Measurements from ENCODE around the gene MEGF6. TPM values are rescaled to one million over a fixed set of nuclear protein-coding genes. Genes with fewer than 3 reads are reported as not detected.

Gene MEGF6
- total RNA-seq, 2 donors from 2014 or later = 63.1 to 63.8 TPM

- no peak for DNase-seq
- no peaks in the 10 kb centered on the region for H3K9me3 ChIP-seq (ENCODE audit: control insufficient read depth, low read length, poor library complexity, severe bottlenecking)
- no peak overlapping the region for H3K4me3 Mint-ChIP-seq
- H3K27me3 Mint-ChIP-seq = no peaks in the 10 kb centered on the region
- no peak for ATAC-seq
- H3K36me3 Mint-ChIP-seq (ENCODE audit: low read depth) = no peaks in the 10 kb centered on the region
- H3K27ac Mint-ChIP-seq = no peak overlapping the region
- H3K4me1 Mint-ChIP-seq = peaks cover 7% of the 10 kb centered on the region
Measured at GRCh38 chr1:3539707-3540425, 71.4 kb downstream of the MEGF6 start.

GRCh38 chr1:3537359-3537758, 73.9 kb downstream of the MEGF6 start:
- H3K27ac Mint-ChIP-seq = peak overlapping the region; percentile 32
- H3K4me1 Mint-ChIP-seq = peaks cover 7% of the 10 kb centered on the region
- H3K36me3 Mint-ChIP-seq (ENCODE audit: low read depth) = no peaks in the 10 kb centered on the region
- no peaks in the 10 kb centered on the region for H3K27me3 Mint-ChIP-seq
- no peak overlapping the region for H3K4me3 Mint-ChIP-seq
- ATAC-seq = no peak
- no peak for DNase-seq
- no peaks in the 10 kb centered on the region for H3K9me3 ChIP-seq (ENCODE audit: control insufficient read depth, low read length, poor library complexity, severe bottlenecking)

GRCh38 chr1:3536420-3537195, 74.7 kb downstream of the MEGF6 start:
- H3K9me3 ChIP-seq (ENCODE audit: control insufficient read depth, low read length, poor library complexity, severe bottlenecking) = no peaks in the 10 kb centered on the region
- no peak for DNase-seq
- no peak for ATAC-seq
- Mint-ChIP-seq H3K27ac (no peak overlapping the region), H3K4me3 (no peak overlapping the region), H3K36me3 (ENCODE audit: low read depth) (no peaks in the 10 kb centered on the region), H3K4me1 (peaks cover 7% of the 10 kb centered on the region), H3K27me3 (no peaks in the 10 kb centered on the region)

GRCh38 chr1:3535732-3536131, 75.6 kb downstream of the MEGF6 start:
- H3K36me3 Mint-ChIP-seq (ENCODE audit: low read depth) = no peaks in the 10 kb centered on the region
- H3K4me1 Mint-ChIP-seq = peaks cover 10% of the 10 kb centered on the region
- H3K4me3 Mint-ChIP-seq = no peak overlapping the region
- DNase-seq (no peak), ATAC-seq (no peak)
- H3K27me3 Mint-ChIP-seq = no peaks in the 10 kb centered on the region
- no peak overlapping the region for H3K27ac Mint-ChIP-seq
- H3K9me3 ChIP-seq (ENCODE audit: control insufficient read depth, low read length, poor library complexity, severe bottlenecking) = no peaks in the 10 kb centered on the region

- peaks cover 14% of the 10 kb centered on the region for H3K4me1 Mint-ChIP-seq
Measured at GRCh38 chr1:3534803-3535637, 76.3 kb downstream of the MEGF6 start.

GRCh38 chr1:3533067-3534048, 78.0 kb downstream of the MEGF6 start:
- DNase-seq (no peak), ATAC-seq (no peak)
- peaks cover 16% of the 10 kb centered on the region for H3K4me1 Mint-ChIP-seq
- H3K4me3 Mint-ChIP-seq = no peak overlapping the region
- H3K9me3 ChIP-seq (ENCODE audit: control insufficient read depth, low read length, poor library complexity, severe bottlenecking) = no peaks in the 10 kb centered on the region
- no peaks in the 10 kb centered on the region for H3K36me3 Mint-ChIP-seq (ENCODE audit: low read depth)
- H3K27ac Mint-ChIP-seq = no peak overlapping the region
- H3K27me3 Mint-ChIP-seq = no peaks in the 10 kb centered on the region

More at GRCh38 chr1:3534803-3535637, 76.3 kb downstream of the MEGF6 start:
- ATAC-seq (no peak), DNase-seq (no peak)
- no peak overlapping the region for H3K4me3 Mint-ChIP-seq
- no peaks in the 10 kb centered on the region for H3K36me3 Mint-ChIP-seq (ENCODE audit: low read depth)
- H3K27ac Mint-ChIP-seq = no peak overlapping the region
- no peaks in the 10 kb centered on the region for H3K9me3 ChIP-seq (ENCODE audit: control insufficient read depth, low read length, poor library complexity, severe bottlenecking)
- no peaks in the 10 kb centered on the region for H3K27me3 Mint-ChIP-seq

- no peak for ATAC-seq
- no peak for DNase-seq
- Mint-ChIP-seq H3K4me1 (peaks cover 13% of the 10 kb centered on the region), H3K4me3 (peak overlapping the region; percentile 69), H3K27ac (peak overlapping the region; percentile 77), H3K36me3 (ENCODE audit: low read depth) (no peaks in the 10 kb centered on the region), H3K27me3 (no peaks in the 10 kb centered on the region)
- no peaks in the 10 kb centered on the region for H3K9me3 ChIP-seq (ENCODE audit: control insufficient read depth, low read length, poor library complexity, severe bottlenecking)
Measured at GRCh38 chr1:3531928-3532327, 79.4 kb downstream of the MEGF6 start.

- H3K4me3 Mint-ChIP-seq = peak overlapping the region; percentile 89
- H3K27ac Mint-ChIP-seq = peak overlapping the region; percentile 77
- peaks cover 13% of the 10 kb centered on the region for H3K4me1 Mint-ChIP-seq
- H3K27me3 Mint-ChIP-seq = no peaks in the 10 kb centered on the region
- no peaks in the 10 kb centered on the region for H3K9me3 ChIP-seq (ENCODE audit: control insufficient read depth, low read length, poor library complexity, severe bottlenecking)
- no peaks in the 10 kb centered on the region for H3K36me3 Mint-ChIP-seq (ENCODE audit: low read depth)
- ATAC-seq = peak; percentile 86
- peak; percentile 61 to 71 (median 66) for DNase-seq
Measured at GRCh38 chr1:3530926-3531818, 80.1 kb downstream of the MEGF6 start.

GRCh38 chr1:3530086-3530925, 81.0 kb downstream of the MEGF6 start:
- peak overlapping the region; percentile 87 for H3K4me3 Mint-ChIP-seq
- DNase-seq = no peak

GRCh38 chr1:3529099-3529729, 82.1 kb downstream of the MEGF6 start:
- ATAC-seq = no peak
- Mint-ChIP-seq H3K4me1 (peaks cover 16% of the 10 kb centered on the region), H3K27ac (peak overlapping the region; percentile 70), H3K36me3 (ENCODE audit: low read depth) (no peaks in the 10 kb centered on the region), H3K27me3 (no peaks in the 10 kb centered on the region), H3K4me3 (peak overlapping the region; percentile 87)
- no peaks in the 10 kb centered on the region for H3K9me3 ChIP-seq (ENCODE audit: control insufficient read depth, low read length, poor library complexity, severe bottlenecking)
- DNase-seq = no peak

More at GRCh38 chr1:3530086-3530925, 81.0 kb downstream of the MEGF6 start:
- no peaks in the 10 kb centered on the region for H3K9me3 ChIP-seq (ENCODE audit: control insufficient read depth, low read length, poor library complexity, severe bottlenecking)
- Mint-ChIP-seq H3K4me1 (peaks cover 13% of the 10 kb centered on the region), H3K27me3 (no peaks in the 10 kb centered on the region), H3K27ac (peak overlapping the region; percentile 70), H3K36me3 (ENCODE audit: low read depth) (no peaks in the 10 kb centered on the region)
- no peak for ATAC-seq
